ENCODE results near the gene LRRC2. TPM values are rescaled to one million over a fixed set of nuclear protein-coding genes. Genes with fewer than 3 reads are reported as not detected.
A peak's percentile ranks its signal among the peaks of the same experiment; 100 is the strongest.

Gene LRRC2
- total and polyA plus RNA-seq, 9 of the 15 experiments (the other 6 are each of a cell fraction or from before 2014, with no cell fraction given): 0.01 to 0.04 (median 0.03) TPM; not detected in 5

GRCh38 chr3:46524008-46524407 lies 42.1 kb downstream of the LRRC2 start (continued):
- TF ChIP-seq, protein P1, sequence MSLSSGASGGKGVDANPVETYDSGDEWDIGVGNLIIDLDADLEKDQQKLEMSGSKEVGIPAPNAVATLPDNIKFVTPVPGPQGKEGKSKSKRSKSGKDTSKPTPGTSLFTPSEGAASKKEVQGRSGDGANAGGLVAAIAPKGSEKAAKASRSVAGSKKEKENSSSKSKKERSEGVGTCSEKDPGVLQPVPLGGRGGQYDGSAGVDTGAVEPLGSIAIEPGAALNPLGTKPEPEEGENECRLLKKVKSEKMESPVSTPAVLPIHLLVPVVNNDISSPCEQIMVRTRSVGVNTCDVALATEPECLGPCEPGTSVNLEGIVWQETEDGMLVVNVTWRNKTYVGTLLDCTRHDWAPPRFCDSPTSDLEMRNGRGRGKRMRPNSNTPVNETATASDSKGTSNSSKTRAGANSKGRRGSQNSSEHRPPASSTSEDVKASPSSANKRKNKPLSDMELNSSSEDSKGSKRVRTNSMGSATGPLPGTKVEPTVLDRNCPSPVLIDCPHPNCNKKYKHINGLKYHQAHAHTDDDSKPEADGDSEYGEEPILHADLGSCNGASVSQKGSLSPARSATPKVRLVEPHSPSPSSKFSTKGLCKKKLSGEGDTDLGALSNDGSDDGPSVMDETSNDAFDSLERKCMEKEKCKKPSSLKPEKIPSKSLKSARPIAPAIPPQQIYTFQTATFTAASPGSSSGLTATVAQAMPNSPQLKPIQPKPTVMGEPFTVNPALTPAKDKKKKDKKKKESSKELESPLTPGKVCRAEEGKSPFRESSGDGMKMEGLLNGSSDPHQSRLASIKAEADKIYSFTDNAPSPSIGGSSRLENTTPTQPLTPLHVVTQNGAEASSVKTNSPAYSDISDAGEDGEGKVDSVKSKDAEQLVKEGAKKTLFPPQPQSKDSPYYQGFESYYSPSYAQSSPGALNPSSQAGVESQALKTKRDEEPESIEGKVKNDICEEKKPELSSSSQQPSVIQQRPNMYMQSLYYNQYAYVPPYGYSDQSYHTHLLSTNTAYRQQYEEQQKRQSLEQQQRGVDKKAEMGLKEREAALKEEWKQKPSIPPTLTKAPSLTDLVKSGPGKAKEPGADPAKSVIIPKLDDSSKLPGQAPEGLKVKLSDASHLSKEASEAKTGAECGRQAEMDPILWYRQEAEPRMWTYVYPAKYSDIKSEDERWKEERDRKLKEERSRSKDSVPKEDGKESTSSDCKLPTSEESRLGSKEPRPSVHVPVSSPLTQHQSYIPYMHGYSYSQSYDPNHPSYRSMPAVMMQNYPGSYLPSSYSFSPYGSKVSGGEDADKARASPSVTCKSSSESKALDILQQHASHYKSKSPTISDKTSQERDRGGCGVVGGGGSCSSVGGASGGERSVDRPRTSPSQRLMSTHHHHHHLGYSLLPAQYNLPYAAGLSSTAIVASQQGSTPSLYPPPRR (CRISPR knock-in tag; IDR thresholded peaks at IDR 0.05; ENCODE audit: borderline replicate concordance): 0 out of 2 replicates have a peak, but pooled peaks have one; percentile 33
- no peak for TF ChIP-seq U2AF1 (optimal IDR thresholded peaks at IDR 0.05; ENCODE audit: low read depth, low read length)
- no peak for TF ChIP-seq MEF2D (tag; conservative IDR thresholded peaks at IDR 0.05; ENCODE audit: low read depth)
- TF ChIP-seq NFE2 (IDR thresholded peaks at IDR 0.05; ENCODE audit: low read depth): peak; percentile 97
- TF ChIP-seq KDM2B (CRISPR knock-in tag; IDR thresholded peaks at IDR 0.05): no peak
- peak; percentile 27 for TF ChIP-seq BACH1 (tag; IDR thresholded peaks at IDR 0.05)
- peak; percentile 77 for TF ChIP-seq ZNF316 (IDR thresholded peaks at IDR 0.05)
- peak; percentile 89 for TF ChIP-seq EHMT2 (IDR thresholded peaks at IDR 0.05)
- TF ChIP-seq SRF (CRISPR knock-in tag; IDR thresholded peaks at IDR 0.05): no peak
- no peak for TF ChIP-seq ZNF354B (CRISPR knock-in tag; IDR thresholded peaks at IDR 0.05)
- peak; percentile 75 for TF ChIP-seq MAFF (IDR thresholded peaks at IDR 0.05; ENCODE audit: low read length)
- TF ChIP-seq, protein P2, sequence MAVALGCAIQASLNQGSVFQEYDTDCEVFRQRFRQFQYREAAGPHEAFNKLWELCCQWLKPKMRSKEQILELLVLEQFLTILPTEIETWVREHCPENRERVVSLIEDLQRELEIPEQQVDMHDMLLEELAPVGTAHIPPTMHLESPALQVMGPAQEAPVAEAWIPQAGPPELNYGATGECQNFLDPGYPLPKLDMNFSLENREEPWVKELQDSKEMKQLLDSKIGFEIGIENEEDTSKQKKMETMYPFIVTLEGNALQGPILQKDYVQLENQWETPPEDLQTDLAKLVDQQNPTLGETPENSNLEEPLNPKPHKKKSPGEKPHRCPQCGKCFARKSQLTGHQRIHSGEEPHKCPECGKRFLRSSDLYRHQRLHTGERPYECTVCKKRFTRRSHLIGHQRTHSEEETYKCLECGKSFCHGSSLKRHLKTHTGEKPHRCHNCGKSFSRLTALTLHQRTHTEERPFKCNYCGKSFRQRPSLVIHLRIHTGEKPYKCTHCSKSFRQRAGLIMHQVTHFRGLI (CRISPR knock-in tag; IDR thresholded peaks at IDR 0.05): no peak
- peak; percentile 23; the same call in 1 of the 2 replicates for TF ChIP-seq TEAD4 (IDR thresholded peaks at IDR 0.05; ENCODE audit: low read length)
- no peak for TF ChIP-seq TEAD4 (CRISPR knock-in tag; IDR thresholded peaks at IDR 0.05; ENCODE audit: borderline replicate concordance)
- no peak for TF ChIP-seq SIX5 (IDR thresholded peaks at IDR 0.05; ENCODE audit: borderline replicate concordance in 1 of 2, insufficient read depth in 1 of 2, low read depth in 1 of 2, low read length in 2 of 2)
- TF ChIP-seq CBX3 (IDR thresholded peaks at IDR 0.05; ENCODE audit: borderline replicate concordance in 1 of 2, low read length in 2 of 2): no peak
- no peak for TF ChIP-seq CBX5 (IDR thresholded peaks at IDR 0.05; ENCODE audit: borderline replicate concordance, low read depth)
- TF ChIP-seq ZNF280B (CRISPR knock-in tag; IDR thresholded peaks at IDR 0.05): no peak
- no peak for TF ChIP-seq SIN3A (IDR thresholded peaks at IDR 0.05; ENCODE audit: borderline replicate concordance in 2 of 2, control insufficient read depth in 1 of 2, low read depth in 2 of 2, low read length in 2 of 2)
- TF ChIP-seq HDAC6 (IDR thresholded peaks at IDR 0.05; ENCODE audit: low read depth, low read length): no peak
- TF ChIP-seq MTA2 (IDR thresholded peaks at IDR 0.05; ENCODE audit: low read depth): no peak
- no peak for TF ChIP-seq EWSR1 (IDR thresholded peaks at IDR 0.05; ENCODE audit: borderline replicate concordance, low read depth, partially characterized antibody)
- TF ChIP-seq MAFK (IDR thresholded peaks at IDR 0.05; ENCODE audit: low read length): peak; percentile 65; the same call in 1 of the 2 replicates
